ENCODE data around the gene MTR.

- TF ChIP-seq CTCF (IDR thresholded peaks at IDR 0.05) (no peak), ESRRA (CRISPR knock-in tag; IDR thresholded peaks at IDR 0.05; ENCODE audit: borderline replicate concordance) (no peak), CREB1 (CRISPR knock-in tag; IDR thresholded peaks at IDR 0.05) (no peak), TEAD4 (CRISPR knock-in tag; IDR thresholded peaks at IDR 0.05) (no peak), PREB (CRISPR knock-in tag; IDR thresholded peaks at IDR 0.05; ENCODE audit: borderline replicate concordance) (no peak), TCF7 (CRISPR knock-in tag; IDR thresholded peaks at IDR 0.05; ENCODE audit: low read depth) (no peak), USF1 (CRISPR knock-in tag; IDR thresholded peaks at IDR 0.05) (no peak), GRHL2 (CRISPR knock-in tag; IDR thresholded peaks at IDR 0.05; ENCODE audit: insufficient replicate concordance, severe bottlenecking) (no peak), USF2 (CRISPR knock-in tag; IDR thresholded peaks at IDR 0.05) (no peak), ZNF671 (CRISPR knock-in tag; IDR thresholded peaks at IDR 0.05) (no peak)
These were observed 5.0 kb downstream of the MTR start for GRCh38 chr1:236800002-236800620.

All from WTC11 (cell line).